IMR-90 (cell line): ENCODE results near the gene CRIP1. TPM values are rescaled to one million over a fixed set of nuclear protein-coding genes. Genes with fewer than 3 reads are reported as not detected.

ENCODE experiments used
- ATAC-seq: fragments of 200-7000 bp; cut with Tn5 transposase; 2 replicates; pipeline ENCODE4 v1.9.1; 2020; ENCODE audit warnings: low read depth, mild to moderate bottlenecking, moderate library complexity
- BruUV-seq: library from RNA; stranded (reverse); fragments of 400-500 nt; replicated peaks from 2 replicates; lab custom pipeline; 2021; lab: Mats Ljungman, UMichigan
- CTCF ChIA-PET: fragments of 300-600 bp; formaldehyde crosslinking; extraction: SDS; loops from one replicate; lab custom pipeline; 2021; ENCODE audit warnings: antibody characterized with exemption; lab: Yijun Ruan, JAX
- POLR2A ChIA-PET: fragments of 300-600 bp; sonication (Branson Sonifier 250); formaldehyde crosslinking; loops from one replicate; lab custom pipeline; 2022; ENCODE audit warnings: antibody characterized with exemption; ENCODE audit not compliant: unreplicated experiment; lab: Charles Lee
- DNase-seq: peaks from one replicate; pipeline ENCODE4 v3.0.0; 2013
- H2AFZ ChIP-seq: replicated peaks from 2 replicates; pipeline ENCODE3; 2013; ENCODE audit warnings: low read length, mild to moderate bottlenecking; ENCODE audit not compliant: poor library complexity
- H2AK5ac ChIP-seq: 2 replicates; pipeline ENCODE4 v1.6.1; 2013; ENCODE audit warnings: low read depth, low read length, inconsistent platforms
- H2AK9ac ChIP-seq: replicated peaks from 2 replicates; pipeline ENCODE3; 2013; ENCODE audit warnings: mild to moderate bottlenecking, low read depth, low read length, moderate library complexity; ENCODE audit not compliant: poor library complexity
- H2BK120ac ChIP-seq: 2 replicates; pipeline ENCODE4 v1.6.1; 2013; ENCODE audit warnings: low read depth, low read length, inconsistent platforms
- H2BK15ac ChIP-seq: 3 replicates; pipeline ENCODE4 v1.6.1; 2013; ENCODE audit warnings: low read depth, low read length, inconsistent platforms
- H2BK20ac ChIP-seq: 2 replicates; pipeline ENCODE4 v1.6.1; 2013; ENCODE audit warnings: low read depth, mild to moderate bottlenecking, inconsistent platforms, low read length, moderate library complexity
- H2BK5ac ChIP-seq: 2 replicates; pipeline ENCODE4 v1.6.1; 2013; ENCODE audit warnings: mild to moderate bottlenecking, low read depth, low read length, inconsistent platforms; ENCODE audit not compliant: poor library complexity, severe bottlenecking
- H3K14ac ChIP-seq: replicated peaks from 2 replicates; pipeline ENCODE4 v1.6.1; 2013; ENCODE audit warnings: low read depth, low read length, inconsistent platforms
- H3K18ac ChIP-seq: 2 replicates; pipeline ENCODE4 v1.6.1; 2013; ENCODE audit warnings: low read depth, low read length, control low read depth
- H3K23ac ChIP-seq: 2 replicates; pipeline ENCODE4 v1.6.1; 2013; ENCODE audit warnings: low read depth, low read length, inconsistent platforms
- H3K27ac ChIP-seq: 2 replicates; pipeline ENCODE4 v1.5.1; 2013; ENCODE audit warnings: mild to moderate bottlenecking, control low read depth, low read length; ENCODE audit not compliant: insufficient read depth
- H3K27me3 ChIP-seq: 2 replicates; pipeline ENCODE4 v1.6.1; 2013; ENCODE audit warnings: low read length; ENCODE audit not compliant: control insufficient read depth, insufficient read depth
- H3K36me3 ChIP-seq: 2 replicates; pipeline ENCODE4 v1.6.1; 2013; ENCODE audit warnings: low read length, mixed read lengths; ENCODE audit not compliant: control insufficient read depth, insufficient read depth
- H3K4ac ChIP-seq: 2 replicates; pipeline ENCODE4 v1.6.1; 2013; ENCODE audit warnings: low read depth, low read length, inconsistent platforms
- H3K4me1 ChIP-seq: 2 replicates; pipeline ENCODE4 v1.6.1; 2013; ENCODE audit warnings: low read length, mixed read lengths; ENCODE audit not compliant: control insufficient read depth, insufficient read depth
- H3K4me2 ChIP-seq: 2 replicates; pipeline ENCODE4 v1.6.1; 2013; ENCODE audit warnings: low read depth, mild to moderate bottlenecking, control low read depth, low read length, moderate library complexity
- H3K4me3 ChIP-seq: 2 replicates; pipeline ENCODE4 v1.5.1; 2013; ENCODE audit warnings: low read depth, mild to moderate bottlenecking, control low read depth, low read length, moderate library complexity; ENCODE audit not compliant: insufficient read depth
- H3K56ac ChIP-seq: 2 replicates; pipeline ENCODE4 v1.6.1; 2013; ENCODE audit warnings: low read length, inconsistent platforms; ENCODE audit not compliant: insufficient read depth; ENCODE audit errors: extremely low read depth
- H3K79me1 ChIP-seq, 2 experiments: 2 replicates each; pipeline ENCODE4 v1.6.1; 2013; ENCODE audit warnings: low read length in 2 of 2, inconsistent platforms in 1 of 2, low read depth in 1 of 2
- H3K9ac ChIP-seq: 2 replicates; pipeline ENCODE4 v1.6.1; 2013; ENCODE audit warnings: low read depth, low read length, control low read depth
- H3K9me1 ChIP-seq: 2 replicates; pipeline ENCODE4 v1.6.1; 2013; ENCODE audit warnings: low read length, inconsistent platforms; ENCODE audit not compliant: insufficient read depth
- H3K9me3 ChIP-seq: 2 replicates; pipeline ENCODE4 v1.6.1; 2013; ENCODE audit warnings: low read length; ENCODE audit not compliant: control insufficient read depth, insufficient read depth
- H4K20me1 ChIP-seq: 2 replicates; pipeline ENCODE4 v1.6.1; 2013; ENCODE audit warnings: low read length, inconsistent platforms; ENCODE audit not compliant: insufficient read depth
- H4K5ac ChIP-seq: 2 replicates; pipeline ENCODE4 v1.6.1; 2013; ENCODE audit warnings: mild to moderate bottlenecking, low read depth, low read length, control low read depth
- H4K8ac ChIP-seq, 2 experiments: 2 replicates each; pipeline ENCODE4 v1.6.1; 2013; ENCODE audit warnings: low read depth in 2 of 2, low read length in 2 of 2, control low read depth in 1 of 2, inconsistent platforms in 1 of 2
- H4K91ac ChIP-seq: 2 replicates; pipeline ENCODE4 v1.6.1; 2013; ENCODE audit warnings: low read depth, low read length, inconsistent platforms; ENCODE audit not compliant: insufficient read depth
- BHLHE40 ChIP-seq: fragments of 150-350 bp; IDR thresholded peaks from 2 replicates; pipeline ENCODE4 v1.6.1; 2016; ENCODE audit warnings: mild to moderate bottlenecking, low read depth, low read length
- CHD1 ChIP-seq: IDR thresholded peaks from 2 replicates; pipeline ENCODE4 v1.6.1; 2012; ENCODE audit warnings: low read depth, low read length, improper control_type of control experiment
- FOS ChIP-seq: fragments of 150-350 bp; IDR thresholded peaks from 2 replicates; pipeline ENCODE4 v1.6.1; 2016; ENCODE audit warnings: low read depth, low read length
- POLR2A ChIP-seq: IDR thresholded peaks from 2 replicates; pipeline ENCODE4 v1.6.1; 2012; ENCODE audit warnings: mild to moderate bottlenecking, low read depth, low read length
- RAD21 ChIP-seq: IDR thresholded peaks from 2 replicates; pipeline ENCODE4 v1.6.1; 2012; ENCODE audit warnings: low read length, improper control_type of control experiment
- RCOR1 ChIP-seq: IDR thresholded peaks from 2 replicates; pipeline ENCODE4 v1.6.1; 2012; ENCODE audit warnings: mild to moderate bottlenecking, low read length, improper control_type of control experiment; ENCODE audit not compliant: insufficient replicate concordance
- RFX5 ChIP-seq: IDR thresholded peaks from 2 replicates; pipeline ENCODE4 v1.8.0; 2012; ENCODE audit warnings: low read depth, mild to moderate bottlenecking, low read length, moderate library complexity
- WGBS, 2 experiments: methylation state at CpG; one replicate each; pipeline versions ENCODE4 v1.1.5 to v1.1.7; 2013; ENCODE audit warnings: missing lambda C conversion rate in 2 of 2; ENCODE audit not compliant: insufficient read length in 1 of 2; ENCODE audit errors: extremely low coverage in 2 of 2; 5-methylcytosine and 5-hydroxymethylcytosine counted together
- dilution Hi-C: fragments of 300-500 bp; cut with HindIII; formaldehyde crosslinking; loops from one replicate; pipeline ENCODE4 v1.14.3; 2018; ENCODE audit warnings: low sequenced_read_pairs; ENCODE audit not compliant: unreplicated experiment
- in situ Hi-C: fragments of 300-500 bp; cut with MboI; formaldehyde crosslinking; loops from 3 replicates; pipeline ENCODE4 v1.14.3; 2019; ENCODE audit warnings: low sequenced_read_pairs, inconsistent platforms, mixed read lengths
- intact Hi-C: fragments of 100-400 bp; cut with micrococcal nuclease; formaldehyde crosslinking; loops from 2 replicates; pipeline ENCODE4 v1.10.0; 2022
- polyA plus RNA-seq, 3 experiments: library from polyadenylated mRNA; depleted of rRNA; stranded (reverse); fragments of >200 nt; gene quantifications; 2 replicates each; pipeline ENCODE4 v1.2.3, GENCODE V29; 2012; ENCODE audit warnings: low replicate concordance in 1 of 3
- total RNA-seq: library from RNA; depleted of rRNA; stranded (reverse); fragments of >200 nt; gene quantifications from 2 replicates; pipeline ENCODE4 v1.2.3, GENCODE V29; 2012
- TF ChIP-seq, protein P1 (sequence below): fragments of 150-350 bp; IDR thresholded peaks from 2 replicates; pipeline ENCODE4 v1.6.1; 2017; ENCODE audit warnings: mild to moderate bottlenecking, antibody characterized with exemption, low read length, low read depth
- TF ChIP-seq, protein P2 (sequence below): fragments of 150-350 bp; IDR thresholded peaks from 2 replicates; pipeline ENCODE4 v1.6.1; 2016; ENCODE audit warnings: low read depth, mild to moderate bottlenecking, low read length, moderate library complexity, borderline replicate concordance
- TF ChIP-seq, protein P3 (sequence below): conservative IDR thresholded peaks from 2 replicates; pipeline ENCODE4 v1.5.1; 2012; ENCODE audit warnings: mild to moderate bottlenecking, low read depth, low read length, improper control_type of control experiment

The CRIP1 gene
- total and polyA plus RNA-seq, 2 of the 4 experiments (the other 2 are of a cell fraction), result 0.21 TPM; not detected in 1

DNA sequence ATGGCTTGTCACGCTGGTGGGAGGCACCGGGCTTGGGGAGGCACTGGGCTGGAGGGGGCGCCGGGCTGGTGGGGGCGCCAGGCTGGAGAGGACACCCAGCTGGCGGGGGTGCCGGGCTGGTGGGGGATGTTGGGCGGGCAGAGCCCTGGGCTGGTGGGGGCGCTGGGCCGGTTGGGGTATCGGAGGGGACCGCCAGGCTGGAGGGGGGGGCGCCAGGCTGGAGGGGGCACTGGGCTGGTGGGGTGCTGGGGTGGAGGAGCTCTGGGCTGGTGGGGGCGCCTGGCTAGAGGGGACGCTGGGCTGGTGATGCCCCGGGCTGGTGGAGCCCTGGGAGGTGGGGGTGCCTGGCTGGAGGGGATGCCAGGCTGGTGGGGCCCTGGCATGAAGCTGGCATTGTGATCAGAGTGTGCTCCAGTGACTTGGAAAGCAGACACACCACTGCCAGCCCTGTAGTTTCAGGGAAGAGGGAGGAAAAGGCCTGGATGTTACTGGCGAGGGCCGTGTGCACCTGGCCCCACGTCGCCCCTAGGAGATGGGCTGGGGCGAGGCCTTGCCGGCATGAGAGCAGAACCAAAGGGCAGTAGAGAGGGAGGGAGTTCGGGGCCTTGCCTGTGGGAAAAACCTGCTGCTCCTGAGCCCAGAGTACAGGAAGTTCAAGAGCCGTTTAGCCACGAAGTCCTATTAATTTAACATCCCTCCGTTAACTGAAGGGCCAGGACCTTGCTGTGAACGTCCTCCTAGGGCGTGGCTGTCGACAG, 17.4 kb downstream of the CRIP1 start:
- ATAC-seq, result no peak
- CTCF ChIA-PET, result interaction anchor here (0.5 kb wide), 1 partner anchor 491 kb away, joined by 3 read pairs; no protein-coding TSS in a partner anchor
- H3K9me1 ChIP-seq, result no peaks in the 10 kb centered on the region
- H2AK5ac ChIP-seq, result no peak overlapping the region
- no peaks in the 10 kb centered on the region for H3K9me3 ChIP-seq
- dilution Hi-C loops (no loop called here), in situ Hi-C loops (no loop called here), intact Hi-C loops (no loop called here)
- H3K27me3 ChIP-seq, result peaks cover 9% of the 10 kb centered on the region
- DNase-seq, result no peak
- H2BK120ac ChIP-seq, result no peak overlapping the region
- H3K23ac ChIP-seq, result no peak overlapping the region
- 67% methylated on average over 3 of the region's 29 CpGs; no CpG with 5 or more reads in 1 of the 2 experiments for WGBS, 2 experiments
- POLR2A ChIA-PET, result no interaction called here
- no peaks in the 10 kb centered on the region for H4K20me1 ChIP-seq
- H4K5ac ChIP-seq, result no peak overlapping the region
- H3K18ac ChIP-seq, result no peak overlapping the region
- H3K36me3 ChIP-seq, result no peaks in the 10 kb centered on the region
- no peak overlapping the region for H3K27ac ChIP-seq
- H2AFZ ChIP-seq, result no peak overlapping the region
- H3K4me1 ChIP-seq, result no peaks in the 10 kb centered on the region
- H3K56ac ChIP-seq, result no peak overlapping the region
- H3K9ac ChIP-seq, result no peak overlapping the region
- H3K4me2 ChIP-seq, result no peak overlapping the region
- H4K8ac ChIP-seq, result no peak overlapping the region
- no peak overlapping the region for H2BK15ac ChIP-seq
- no peak overlapping the region for H3K14ac ChIP-seq
- H2BK5ac ChIP-seq, result no peak overlapping the region
- no peaks in the 10 kb centered on the region for H3K79me1 ChIP-seq
- BruUV-seq, result no TSS peak
- H4K91ac ChIP-seq, result no peak overlapping the region
- no peak for TF ChIP-seq FOS
- TF ChIP-seq, protein P1, sequence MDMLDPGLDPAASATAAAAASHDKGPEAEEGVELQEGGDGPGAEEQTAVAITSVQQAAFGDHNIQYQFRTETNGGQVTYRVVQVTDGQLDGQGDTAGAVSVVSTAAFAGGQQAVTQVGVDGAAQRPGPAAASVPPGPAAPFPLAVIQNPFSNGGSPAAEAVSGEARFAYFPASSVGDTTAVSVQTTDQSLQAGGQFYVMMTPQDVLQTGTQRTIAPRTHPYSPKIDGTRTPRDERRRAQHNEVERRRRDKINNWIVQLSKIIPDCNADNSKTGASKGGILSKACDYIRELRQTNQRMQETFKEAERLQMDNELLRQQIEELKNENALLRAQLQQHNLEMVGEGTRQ, result no peak
- no peak for TF ChIP-seq RCOR1
- TF ChIP-seq, protein P2, sequence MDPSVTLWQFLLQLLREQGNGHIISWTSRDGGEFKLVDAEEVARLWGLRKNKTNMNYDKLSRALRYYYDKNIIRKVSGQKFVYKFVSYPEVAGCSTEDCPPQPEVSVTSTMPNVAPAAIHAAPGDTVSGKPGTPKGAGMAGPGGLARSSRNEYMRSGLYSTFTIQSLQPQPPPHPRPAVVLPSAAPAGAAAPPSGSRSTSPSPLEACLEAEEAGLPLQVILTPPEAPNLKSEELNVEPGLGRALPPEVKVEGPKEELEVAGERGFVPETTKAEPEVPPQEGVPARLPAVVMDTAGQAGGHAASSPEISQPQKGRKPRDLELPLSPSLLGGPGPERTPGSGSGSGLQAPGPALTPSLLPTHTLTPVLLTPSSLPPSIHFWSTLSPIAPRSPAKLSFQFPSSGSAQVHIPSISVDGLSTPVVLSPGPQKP, result no peak
- TF ChIP-seq POLR2A, result no peak
- TF ChIP-seq BHLHE40, result no peak
- TF ChIP-seq, protein P3, sequence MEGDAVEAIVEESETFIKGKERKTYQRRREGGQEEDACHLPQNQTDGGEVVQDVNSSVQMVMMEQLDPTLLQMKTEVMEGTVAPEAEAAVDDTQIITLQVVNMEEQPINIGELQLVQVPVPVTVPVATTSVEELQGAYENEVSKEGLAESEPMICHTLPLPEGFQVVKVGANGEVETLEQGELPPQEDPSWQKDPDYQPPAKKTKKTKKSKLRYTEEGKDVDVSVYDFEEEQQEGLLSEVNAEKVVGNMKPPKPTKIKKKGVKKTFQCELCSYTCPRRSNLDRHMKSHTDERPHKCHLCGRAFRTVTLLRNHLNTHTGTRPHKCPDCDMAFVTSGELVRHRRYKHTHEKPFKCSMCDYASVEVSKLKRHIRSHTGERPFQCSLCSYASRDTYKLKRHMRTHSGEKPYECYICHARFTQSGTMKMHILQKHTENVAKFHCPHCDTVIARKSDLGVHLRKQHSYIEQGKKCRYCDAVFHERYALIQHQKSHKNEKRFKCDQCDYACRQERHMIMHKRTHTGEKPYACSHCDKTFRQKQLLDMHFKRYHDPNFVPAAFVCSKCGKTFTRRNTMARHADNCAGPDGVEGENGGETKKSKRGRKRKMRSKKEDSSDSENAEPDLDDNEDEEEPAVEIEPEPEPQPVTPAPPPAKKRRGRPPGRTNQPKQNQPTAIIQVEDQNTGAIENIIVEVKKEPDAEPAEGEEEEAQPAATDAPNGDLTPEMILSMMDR, result no peak
- TF ChIP-seq RFX5, result no peak
- no peak for TF ChIP-seq CHD1
- TF ChIP-seq RAD21, result no peak
- H3K4me3 ChIP-seq, result no peak overlapping the region
- H2AK9ac ChIP-seq, result no peak overlapping the region
- no peak overlapping the region for H3K4ac ChIP-seq
- no peak overlapping the region for H2BK20ac ChIP-seq
